HepG2 (cell line): ENCODE results near the gene GUSB. TPM values are rescaled to one million over a fixed set of nuclear protein-coding genes. Genes with fewer than 3 reads are reported as not detected.
A peak's percentile ranks its signal among the peaks of the same experiment; 100 is the strongest.

Source experiments
- ATAC-seq: fragments of 200-7000 bp; cut with Tn5 transposase; 3 replicates; pipeline ENCODE4 v1.9.1; 2020; ENCODE audit warnings: mild to moderate bottlenecking, moderate library complexity
- BruUV-seq: library from RNA; stranded (reverse); fragments of 400-500 nt; replicated peaks from 2 replicates; lab custom pipeline; 2021; lab: Mats Ljungman, UMichigan
- CTCF ChIA-PET: fragments of 300-600 bp; formaldehyde crosslinking; extraction: SDS; loops from one replicate; lab custom pipeline; 2021; ENCODE audit warnings: low total read pairs, inconsistent platforms, low intra/inter-chr PET ratio; lab: Yijun Ruan, JAX
- POLR2A ChIA-PET: fragments of 350-600 bp; sonication (Branson Sonifier 250); formaldehyde crosslinking; loops from one replicate; lab custom pipeline; 2020; ENCODE audit warnings: antibody characterized with exemption, inconsistent platforms; lab: Yijun Ruan, JAX
- DNase-seq: peaks from one replicate; pipeline ENCODE4 v3.0.0-alpha.2; 2015; ENCODE audit warnings: low spot score
- FAIRE-seq: peaks from 3 replicates; lab custom pipeline; 2011; peaks lifted over from hg19 to GRCh38; lab: Jason Lieb, UNC
- H2AFZ ChIP-seq: one replicate; pipeline ENCODE4 v1.6.1; 2011; ENCODE audit warnings: low read length, inconsistent platforms
- H3K27ac ChIP-seq: fragments of 300-600 bp; 3 replicates; pipeline ENCODE4 v1.8.0; 2011; ENCODE audit warnings: mixed run types, mild to moderate bottlenecking, mixed read lengths, low read length, inconsistent platforms; ENCODE audit not compliant: insufficient read depth; ENCODE audit errors: extremely low read length
- H3K27me3 ChIP-seq, 2 experiments: fragments of 200-600 bp in 1 of 2; 2 replicates in 1 of 2; 3 replicates in 1 of 2; pipeline versions ENCODE4 v1.6.0 to v1.8.0; 2011; ENCODE audit warnings: low read length in 2 of 2, mild to moderate bottlenecking in 2 of 2, moderate library complexity in 2 of 2, inconsistent platforms in 1 of 2; ENCODE audit not compliant: insufficient read depth in 2 of 2, control insufficient read depth in 1 of 2
- H3K36me3 ChIP-seq, 2 experiments: fragments of 200-600 bp in 1 of 2; replicated peaks in 1 of 2; 2 replicates in 1 of 2; 3 replicates in 1 of 2; pipeline versions ENCODE4 v1.5.1 to v1.8.0; 2011; ENCODE audit warnings: low read length in 2 of 2, inconsistent platforms in 1 of 2; ENCODE audit not compliant: insufficient read depth in 2 of 2, control insufficient read depth in 1 of 2
- H3K4me1 ChIP-seq: 2 replicates; pipeline ENCODE4 v1.5.1; 2012; ENCODE audit warnings: low read length, inconsistent platforms; ENCODE audit not compliant: insufficient read depth
- H3K4me2 ChIP-seq: 2 replicates; pipeline ENCODE4 v1.6.0; 2011; ENCODE audit warnings: low read depth, low read length, inconsistent platforms
- H3K4me3 ChIP-seq, 3 experiments: fragments of 200-600 bp in 1 of 3; sonication (generic), shearing (Covaris generic) in 1 of 3; replicated peaks in 1 of 3; 2 replicates each; pipeline ENCODE4 v1.5.1; 2011 to 2016; ENCODE audit warnings: low read length in 3 of 3, inconsistent platforms in 2 of 3, low read depth in 2 of 3, mild to moderate bottlenecking in 2 of 3, control low read depth in 1 of 3, mixed read lengths in 1 of 3; ENCODE audit not compliant: insufficient read depth in 1 of 3
- H3K79me2 ChIP-seq: one replicate; pipeline ENCODE4 v1.6.1; 2011; ENCODE audit warnings: low read length, inconsistent platforms; ENCODE audit not compliant: insufficient read depth
- H3K9ac ChIP-seq: 2 replicates; pipeline ENCODE4 v1.6.0; 2011; ENCODE audit warnings: mild to moderate bottlenecking, low read depth, low read length, inconsistent platforms; ENCODE audit not compliant: insufficient read depth
- H3K9me3 ChIP-seq: 2 replicates; pipeline ENCODE4 v1.5.1; 2012; ENCODE audit warnings: mild to moderate bottlenecking, low read length
- H4K20me1 ChIP-seq: 2 replicates; pipeline ENCODE4 v1.6.0; 2011; ENCODE audit warnings: inconsistent platforms, mild to moderate bottlenecking, low read length, moderate library complexity; ENCODE audit not compliant: insufficient read depth
- ARHGAP35 ChIP-seq: sonication (generic); formaldehyde crosslinking; IDR thresholded peaks from 2 replicates; pipeline ENCODE4 v1.9.0; 2022; ENCODE audit warnings: mild to moderate bottlenecking, inconsistent platforms, moderate library complexity, missing genetic modification reagents, borderline replicate concordance
- MYC ChIP-seq: sonication (generic); formaldehyde crosslinking; IDR thresholded peaks from 2 replicates; pipeline ENCODE4 v1.9.0; 2021; ENCODE audit warnings: missing genetic modification reagents, borderline replicate concordance
- RARA ChIP-seq: IDR thresholded peaks from 2 replicates; pipeline ENCODE4 v1.6.1; 2016; ENCODE audit warnings: missing genetic modification reagents, missing compliant biosample characterization
- ZBTB38 ChIP-seq: sonication (generic); formaldehyde crosslinking; IDR thresholded peaks from 2 replicates; pipeline ENCODE4 v1.5.1; 2020; ENCODE audit warnings: mild to moderate bottlenecking, missing genetic modification reagents
- ZNF687 ChIP-seq: sonication (generic); formaldehyde crosslinking; IDR thresholded peaks from 2 replicates; pipeline ENCODE4 v1.5.1; 2020; ENCODE audit warnings: mild to moderate bottlenecking, missing genetic modification reagents, moderate library complexity
- WGBS: methylation state at CpG from one replicate; pipeline ENCODE4 v1.1.6; 2017; ENCODE audit warnings: low lambda C conversion rate; 5-methylcytosine and 5-hydroxymethylcytosine counted together
- in situ Hi-C: cut with HindIII; loops from 2 replicates; pipeline ENCODE4 v1.10.0; 2017; ENCODE audit warnings: low pct_unique_long_range_greater_than_20kb; ENCODE audit not compliant: extremely low pct_ligation_motif_present
- intact Hi-C: fragments of 100-400 bp; cut with micrococcal nuclease; formaldehyde crosslinking; loops from one replicate; pipeline ENCODE4 v1.10.0; 2022; ENCODE audit not compliant: unreplicated experiment
- polyA plus RNA-seq, 8 experiments: library from polyadenylated mRNA; depleted of rRNA in 3 of 8; stranded (reverse) in 7 of 8; unstranded in 1 of 8; fragments of >200 nt; fragmentation: Illumina TruSeq in 4 of 8; extraction: Trizol in 4 of 8; gene quantifications; 2 replicates each; pipeline versions ENCODE4 v1.2.1 to v1.2.3, GENCODE V29; 2011 to 2016; ENCODE audit warnings: low read depth in 4 of 8, missing spikeins in 1 of 8, mixed read lengths in 1 of 8; ENCODE audit not compliant: insufficient read depth in 1 of 8
- total RNA-seq, 5 experiments: library from RNA; depleted of rRNA; stranded (reverse); fragments of >200 nt; fragmentation: Illumina TruSeq; extraction: Trizol; gene quantifications; 2 replicates each; pipeline ENCODE4 v1.2.3, GENCODE V29; 2016; ENCODE audit warnings: low read depth in 1 of 5

GUSB gene
- total and polyA plus RNA-seq, 2 of the 13 experiments (the other 11 are each of a cell fraction or from before 2014, with no cell fraction given), result 18.8 to 60.0 TPM

GRCh38 chr7:65980478-65981250 is 1.3 kb downstream of the GUSB start:
- Histone ChIP-seq H3K4me3 (peak overlapping the region; percentile 32 to 86 (median 78); a peak in 5 of 6 replicates), H3K4me2 (peak overlapping the region; percentile 87), H2AFZ (no peak overlapping the region), H3K9ac (peak overlapping the region; percentile 92), H3K79me2 (peaks cover 8% of the 10 kb centered on the region), H3K36me3 (peaks cover 1 to 10% of the 10 kb centered on the region in 2 experiments; a peak in 3 of 5 replicates), H3K27ac (no peak overlapping the region), H3K4me1 (peaks cover 29% of the 10 kb centered on the region), H3K27me3 (no peaks in the 10 kb centered on the region), H4K20me1 (no peaks in the 10 kb centered on the region), H3K9me3 (no peaks in the 10 kb centered on the region)
- intact Hi-C loops (no loop called here), in situ Hi-C loops (no loop called here)
- ATAC-seq (peak; percentile 18), FAIRE-seq (no peak), DNase-seq (no peak)
- ChIA-PET CTCF (no interaction called here), POLR2A (no interaction called here)
- TF ChIP-seq ZBTB38, result peak; percentile 53; the same call in 1 of the 2 replicates
- peak; percentile 13 for TF ChIP-seq ZNF687 (CRISPR knock-in tag)
- TF ChIP-seq ARHGAP35 (CRISPR knock-in tag), result no peak
- TF ChIP-seq MYC (CRISPR knock-in tag), result no peak
- TF ChIP-seq RARA, result 0 out of 2 replicates have a peak, but pooled peaks have one; percentile 26
- WGBS, result 53% methylated on average over 5 of the region's 11 CpGs
- BruUV-seq, result no TSS peak
